Stimulated activated CD8-positive, alpha-beta memory T cell treated with anti-CD3 and anti-CD28 coated beads, Interleukin-15, amount 100 ng/mL, for 1 hour (primary cell): Measurements from ENCODE around the gene SCN1B.
A peak's percentile ranks its signal among the peaks of the same experiment; 100 is the strongest.
"Not testable (repeated sequence)": the region's sequence is repeated elsewhere in the genome, so short reads cannot be mapped to it uniquely, and the experiment has no call there.

Experiments used
- DNase-seq: peaks from one replicate; pipeline ENCODE4 v3.0.0-alpha.2; 2020; ENCODE audit warnings: low read depth

Gene SCN1B

DNA sequence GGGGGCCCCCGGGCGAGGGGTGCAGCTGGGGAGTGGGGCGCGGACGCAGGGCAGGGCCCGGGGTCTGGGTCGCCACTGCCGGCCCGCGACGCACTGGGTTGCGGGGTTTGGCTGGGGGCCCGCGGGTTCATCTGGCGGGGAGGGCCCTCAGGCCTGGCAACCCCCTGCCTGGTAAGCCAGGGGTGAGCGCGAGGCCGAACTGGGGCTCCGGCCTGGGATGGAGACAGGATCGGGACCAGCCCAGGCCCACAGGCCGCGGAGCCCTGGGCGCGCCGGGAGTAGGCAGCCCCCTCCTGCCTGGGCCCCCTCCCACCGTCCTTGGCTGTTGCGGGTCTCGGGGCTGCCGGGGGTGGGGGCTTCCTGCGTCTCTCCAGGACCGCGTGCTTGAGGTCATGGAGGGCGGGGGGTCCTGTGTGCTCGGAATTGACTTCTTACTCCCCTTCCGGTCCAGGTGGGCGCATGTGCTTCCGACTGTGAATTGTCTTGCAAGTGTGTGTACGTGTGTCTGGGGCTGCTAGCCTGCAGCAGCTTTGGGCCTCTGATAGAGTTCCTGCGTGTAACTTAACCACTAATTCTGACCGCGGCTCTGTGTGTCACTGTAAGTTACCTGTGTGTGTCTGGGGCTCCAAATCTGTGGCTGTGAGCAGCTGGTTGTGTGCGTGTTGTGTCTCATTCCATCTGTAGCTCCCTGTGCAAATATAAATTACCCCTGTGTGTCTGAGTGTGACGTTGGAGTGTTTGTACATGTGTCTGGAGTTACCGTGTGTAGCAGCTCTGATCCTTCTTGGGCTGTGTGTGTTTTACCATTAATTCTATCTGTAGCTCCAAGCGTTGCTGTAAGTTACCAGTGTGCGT is 29.4 kb upstream of the SCN1B start:
- DNase-seq = no peak

DNA sequence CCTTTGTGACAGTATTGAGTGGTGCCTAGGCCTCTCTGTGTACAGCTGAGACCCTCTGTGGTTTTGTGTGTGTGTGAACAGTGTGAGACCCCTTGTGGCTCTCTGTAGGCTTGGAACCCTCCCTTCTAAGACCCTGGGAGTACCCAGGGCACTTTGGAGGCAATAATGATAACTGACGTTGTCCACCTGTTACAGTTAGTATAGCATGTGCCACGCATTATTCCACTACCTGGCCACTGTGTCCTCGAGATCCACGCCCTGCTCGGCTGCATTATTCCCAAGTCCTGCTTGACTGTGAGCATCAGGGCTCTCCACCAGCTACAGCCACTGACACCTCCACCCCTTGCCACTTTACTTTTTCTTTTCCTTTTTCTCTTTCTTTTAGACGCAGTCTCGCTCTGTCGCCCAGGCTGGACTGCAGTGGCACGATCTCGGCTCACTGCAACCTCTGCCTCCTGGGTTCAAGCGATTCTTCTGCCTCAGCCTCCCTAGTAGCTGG is 28.2 kb upstream of the SCN1B start:
- no peak for DNase-seq

DNA sequence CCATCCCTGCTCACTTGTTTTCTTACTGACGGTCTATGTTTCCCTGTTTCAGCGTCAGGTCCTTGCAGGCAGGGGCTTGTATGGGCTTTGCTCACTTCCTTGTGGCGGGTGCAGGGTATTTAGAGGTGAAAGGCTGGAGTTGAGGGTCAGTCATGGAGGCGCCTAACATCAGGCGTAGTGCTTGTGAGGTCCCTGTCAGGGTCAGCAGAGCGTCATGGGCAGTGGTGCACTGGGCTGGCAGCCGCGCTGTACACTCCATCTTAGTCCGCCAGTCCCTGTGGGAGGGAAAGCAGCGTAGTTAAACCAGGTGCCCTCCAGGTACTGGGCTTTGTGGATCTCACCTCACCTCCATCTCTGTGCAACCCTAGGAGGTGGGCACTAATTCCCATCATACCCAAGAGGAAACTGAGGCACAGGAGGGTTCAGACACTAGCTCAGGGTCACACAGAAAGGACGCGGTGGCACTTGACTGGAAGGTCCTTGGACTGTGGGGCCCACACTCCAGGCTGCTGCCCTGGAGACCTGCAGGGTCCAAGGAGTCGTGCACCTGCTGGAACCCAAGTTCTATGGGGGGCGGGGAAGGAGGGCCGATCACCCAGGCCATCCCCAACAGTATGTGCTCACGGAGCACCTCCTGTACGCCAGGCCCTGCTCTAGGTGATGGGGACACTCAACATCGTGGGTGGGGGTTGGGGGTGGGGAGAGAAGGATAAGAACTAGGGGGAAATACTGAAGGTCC is 25.6 kb upstream of the SCN1B start:
- DNase-seq = no peak

DNA sequence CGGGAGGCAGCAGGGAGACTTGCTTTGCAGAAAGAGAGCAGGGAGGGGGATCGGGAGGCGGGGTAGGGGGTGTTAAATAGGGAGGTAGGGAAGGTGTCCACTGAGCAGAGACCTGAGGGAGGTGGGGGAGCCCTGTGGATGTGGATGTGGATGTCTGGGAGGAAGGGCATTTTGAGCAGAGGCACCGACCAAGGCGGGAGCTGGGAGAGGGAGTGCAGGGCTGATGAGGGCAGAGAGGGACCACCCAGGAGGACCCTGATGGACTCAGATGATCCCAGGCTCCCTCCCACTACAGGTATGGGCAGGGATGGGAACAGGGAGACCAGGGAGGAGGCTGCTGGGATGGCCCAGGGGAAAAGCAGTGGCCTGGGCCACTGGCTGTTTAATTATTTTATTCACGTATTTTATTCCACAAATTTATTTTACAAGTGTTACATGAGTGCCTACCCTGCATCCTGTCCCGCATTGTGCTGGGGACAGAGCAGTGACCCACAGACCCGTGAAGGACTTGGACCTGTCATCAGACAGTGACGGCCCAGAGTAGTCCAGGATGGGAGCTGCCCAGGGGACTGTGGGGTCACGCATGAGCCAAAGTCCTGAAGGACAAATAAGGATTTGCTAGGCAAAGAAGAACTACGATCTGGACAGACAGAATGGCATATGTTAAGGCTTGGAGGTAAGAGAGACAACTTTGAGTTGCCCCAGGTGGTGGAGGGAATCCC is 24.9 kb upstream of the SCN1B start:
- no peak for DNase-seq

DNA sequence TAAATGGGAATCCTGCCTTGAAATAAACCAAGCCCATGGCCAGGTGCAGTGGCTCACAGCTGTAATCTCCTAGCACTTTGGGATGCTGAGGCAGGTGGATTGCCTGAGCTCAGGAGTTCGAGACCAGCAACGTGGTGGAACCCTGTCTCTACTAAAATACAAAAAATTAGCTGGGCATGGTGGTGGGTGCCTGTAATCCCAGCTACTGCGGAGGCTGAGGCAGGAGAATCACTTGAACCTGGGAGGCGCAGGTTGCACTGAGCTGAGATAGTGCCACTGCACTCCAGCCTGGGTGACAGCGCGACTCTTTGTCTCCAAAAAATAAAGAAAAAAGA is 24.3 kb upstream of the SCN1B start:
- not testable (repeated sequence) for DNase-seq

DNA sequence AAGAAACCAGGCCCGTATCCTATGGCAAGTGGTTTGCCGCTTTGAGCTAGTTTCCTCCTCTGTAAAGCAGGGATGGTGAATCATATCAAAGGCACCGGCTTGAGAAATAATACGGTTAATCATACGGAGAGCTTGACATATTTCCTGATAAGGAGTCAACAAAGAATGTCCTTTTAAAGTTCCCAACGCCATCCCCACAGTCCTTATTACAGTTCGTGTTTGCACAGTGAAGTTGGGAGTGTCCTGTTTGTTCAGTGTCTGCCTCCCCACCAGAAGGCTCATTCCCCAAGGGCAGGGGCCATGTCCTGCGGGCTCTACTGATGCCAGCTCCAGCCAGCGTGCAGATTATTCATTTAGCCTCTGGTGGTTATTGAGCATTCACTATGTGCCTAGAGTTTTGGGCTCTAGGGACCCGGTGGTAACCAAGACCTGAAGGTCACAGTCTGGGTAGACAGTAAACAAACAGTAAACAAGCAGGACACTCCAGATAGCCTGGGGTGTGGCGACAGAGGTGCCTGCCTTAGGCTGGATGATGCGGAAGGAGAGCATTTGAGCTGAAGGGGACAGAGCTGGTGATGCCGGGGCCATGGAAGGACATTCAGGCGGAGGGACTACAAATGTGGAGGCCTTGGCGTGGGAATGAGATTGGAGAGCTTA is 23.8 kb upstream of the SCN1B start:
- no peak for DNase-seq

DNA sequence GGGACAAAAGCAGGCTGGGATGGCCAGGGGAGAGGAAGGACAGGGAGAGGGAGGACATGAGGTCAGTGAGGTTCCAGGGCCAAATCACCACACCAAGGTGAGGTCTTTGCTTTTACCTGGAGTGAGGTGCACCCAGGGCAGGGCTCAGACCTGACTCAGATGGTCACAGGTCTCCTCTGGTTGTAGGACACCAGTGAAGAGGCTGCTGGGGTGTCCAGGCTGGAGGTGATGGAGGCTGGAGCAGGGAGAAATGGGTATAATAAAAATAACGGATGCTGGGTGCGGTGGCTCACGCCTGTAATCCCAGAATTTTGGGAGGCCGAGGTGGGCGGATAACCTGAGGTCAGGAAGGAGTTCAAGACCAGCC is 23.3 kb upstream of the SCN1B start:
- no peak for DNase-seq

DNA sequence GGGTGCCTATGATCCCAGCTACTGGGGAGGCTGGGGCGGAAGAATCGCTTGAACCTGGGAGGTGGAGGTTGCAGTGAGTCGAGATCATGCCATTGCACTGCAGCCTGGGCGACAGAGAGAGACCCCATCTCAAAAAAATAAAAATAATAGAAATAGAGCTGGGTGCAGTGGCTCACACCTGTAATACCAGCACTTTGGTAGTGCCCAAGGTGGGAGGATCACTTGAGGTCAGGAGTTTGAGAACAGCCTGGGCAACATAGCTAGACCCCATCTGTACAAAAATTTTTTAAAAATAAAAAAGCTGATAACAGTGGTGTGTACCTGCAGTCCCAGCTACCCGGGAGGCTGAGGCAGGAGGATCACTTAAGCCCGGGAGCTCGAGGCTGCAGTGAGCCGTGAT is 22.8 kb upstream of the SCN1B start:
- not testable (repeated sequence) for DNase-seq

DNA sequence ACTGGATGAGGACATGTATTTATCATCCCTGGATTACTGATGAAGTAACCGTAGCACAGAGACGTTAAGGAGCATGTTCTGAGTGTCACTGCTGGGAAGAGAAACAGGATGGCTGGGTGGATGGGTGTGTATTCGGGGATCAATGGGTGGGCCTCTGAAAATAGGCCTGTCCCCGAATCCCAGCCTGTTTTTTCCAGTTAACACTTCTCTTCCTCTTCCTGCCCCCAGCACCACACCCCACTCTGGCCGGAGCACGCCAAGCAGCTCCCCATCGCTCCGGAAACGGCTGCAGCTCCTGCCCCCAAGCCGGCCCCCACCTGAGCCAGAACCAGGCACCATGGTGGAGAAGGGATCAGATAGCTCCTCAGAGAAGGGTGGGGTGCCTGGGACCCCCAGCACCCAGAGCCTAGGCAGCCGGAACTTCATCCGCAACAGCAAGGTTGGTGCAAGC is 21.4 kb upstream of the SCN1B start:
- no peak for DNase-seq

DNA sequence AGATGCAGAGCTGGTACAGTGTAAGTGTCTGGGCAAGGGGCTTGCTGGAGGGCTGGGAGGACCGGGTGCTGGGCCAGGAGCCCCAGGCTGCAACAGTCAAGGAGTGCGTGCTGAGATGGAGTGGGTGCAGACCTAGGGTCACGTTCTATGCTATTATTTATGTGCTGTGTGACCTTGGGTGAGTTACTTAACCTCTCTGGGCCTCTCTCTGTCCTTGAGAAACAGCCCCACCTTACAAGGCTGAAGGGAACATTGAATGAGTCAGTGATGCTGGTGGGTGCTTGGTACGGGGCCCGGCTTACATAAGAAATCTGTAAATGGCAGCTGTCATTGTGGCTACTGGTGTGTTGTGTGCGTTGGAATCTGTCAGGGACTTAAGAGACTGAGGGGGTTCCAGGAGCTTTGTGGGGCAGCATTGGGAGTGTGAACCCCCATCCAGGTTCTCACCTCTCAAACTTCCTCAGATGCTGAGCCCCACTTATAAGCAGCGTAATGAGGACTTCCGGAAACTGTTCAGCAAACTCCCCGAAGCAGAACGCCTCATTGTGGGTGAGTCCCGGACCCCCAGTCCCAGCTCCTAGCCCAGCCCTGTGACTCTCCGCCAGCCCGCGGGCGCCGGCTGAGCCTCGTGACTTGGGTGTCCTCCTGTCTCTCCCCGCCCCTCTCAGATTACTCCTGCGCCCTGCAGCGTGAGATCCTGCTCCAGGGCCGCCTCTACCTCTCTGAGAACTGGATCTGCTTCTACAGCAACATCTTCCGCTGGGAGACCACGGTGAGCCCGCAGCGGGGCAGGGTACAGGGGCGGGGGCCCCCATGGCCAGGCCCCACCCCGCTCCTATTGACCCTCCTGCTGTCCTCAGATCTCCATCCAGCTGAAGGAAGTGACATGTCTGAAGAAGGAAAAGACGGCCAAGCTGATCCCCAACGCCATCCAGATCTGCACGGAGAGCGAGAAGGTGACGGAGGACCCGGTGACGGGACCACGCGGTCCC is 20.6 kb upstream of the SCN1B start:
- no peak for DNase-seq

DNA sequence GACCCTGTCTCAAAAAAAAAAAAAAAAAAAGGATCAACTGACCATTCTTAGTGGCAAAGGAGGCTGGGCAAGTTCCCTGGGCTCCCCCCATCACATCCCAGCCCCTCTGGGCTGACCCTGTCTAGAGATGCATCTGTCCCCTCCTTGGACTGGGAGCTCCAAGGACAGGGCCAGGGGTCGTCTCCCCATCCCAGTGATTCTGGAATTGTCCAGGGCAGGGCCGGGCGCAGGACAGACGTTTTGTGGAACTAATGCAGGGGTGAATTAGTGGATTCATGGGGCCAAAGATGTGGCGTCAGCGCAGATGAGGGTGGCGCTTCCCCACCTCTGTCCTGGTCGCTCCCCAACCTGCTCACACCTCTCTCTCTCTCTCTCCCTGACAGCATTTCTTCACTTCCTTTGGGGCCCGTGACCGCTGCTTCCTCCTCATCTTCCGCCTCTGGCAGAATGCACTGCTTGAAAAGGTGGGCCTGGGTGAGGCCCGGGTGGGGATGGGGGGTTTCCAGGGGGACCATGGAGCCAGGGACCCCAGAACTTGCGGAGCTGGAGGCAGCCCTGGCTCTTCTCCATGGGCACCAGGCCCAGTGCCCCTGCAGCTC is 19.1 kb upstream of the SCN1B start:
- no peak for DNase-seq

DNA sequence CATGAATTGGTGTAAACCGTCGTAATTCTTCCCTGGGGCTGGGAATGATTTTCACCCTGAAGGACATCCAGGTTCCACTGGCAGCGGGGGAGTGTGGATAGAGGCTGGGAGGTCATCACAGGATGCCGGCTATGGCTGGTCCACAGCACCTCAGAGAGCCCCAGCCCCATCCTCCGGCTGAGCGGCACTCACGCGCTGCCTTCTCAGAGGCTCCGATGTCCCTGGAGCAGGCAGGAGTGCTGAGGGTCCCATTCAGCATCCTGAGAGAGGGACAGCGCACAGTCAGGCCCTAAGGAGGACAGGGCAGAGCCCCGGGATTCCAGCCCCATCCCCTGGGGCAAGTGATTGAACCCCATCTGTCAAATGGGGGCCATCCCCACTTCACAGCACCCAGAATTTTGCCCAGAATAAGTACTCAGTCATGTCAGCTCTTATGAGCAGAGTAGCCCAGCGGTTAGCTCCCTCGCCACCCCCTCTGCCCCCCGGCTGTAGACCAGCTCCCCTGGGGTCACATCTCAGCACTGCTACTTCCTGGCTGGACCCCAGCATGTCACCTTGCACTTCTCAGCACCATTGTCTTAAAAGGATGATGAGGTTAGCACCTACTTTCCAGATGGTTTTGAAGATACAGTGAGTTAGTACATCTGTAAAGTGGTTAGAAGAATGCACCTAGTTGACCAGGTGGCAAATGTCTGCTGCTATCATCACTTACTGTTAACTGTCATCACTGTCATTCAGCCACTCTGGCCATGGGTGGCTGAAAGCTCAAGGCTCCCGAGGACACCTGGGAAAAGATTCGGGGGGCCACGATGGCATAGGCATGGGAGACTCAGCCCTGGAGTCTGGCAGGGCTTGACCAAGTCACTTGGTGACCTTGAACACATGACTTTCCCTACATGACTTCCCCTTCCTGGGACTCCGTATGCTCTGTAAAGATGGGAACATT is 18.3 kb upstream of the SCN1B start:
- no peak for DNase-seq

DNA sequence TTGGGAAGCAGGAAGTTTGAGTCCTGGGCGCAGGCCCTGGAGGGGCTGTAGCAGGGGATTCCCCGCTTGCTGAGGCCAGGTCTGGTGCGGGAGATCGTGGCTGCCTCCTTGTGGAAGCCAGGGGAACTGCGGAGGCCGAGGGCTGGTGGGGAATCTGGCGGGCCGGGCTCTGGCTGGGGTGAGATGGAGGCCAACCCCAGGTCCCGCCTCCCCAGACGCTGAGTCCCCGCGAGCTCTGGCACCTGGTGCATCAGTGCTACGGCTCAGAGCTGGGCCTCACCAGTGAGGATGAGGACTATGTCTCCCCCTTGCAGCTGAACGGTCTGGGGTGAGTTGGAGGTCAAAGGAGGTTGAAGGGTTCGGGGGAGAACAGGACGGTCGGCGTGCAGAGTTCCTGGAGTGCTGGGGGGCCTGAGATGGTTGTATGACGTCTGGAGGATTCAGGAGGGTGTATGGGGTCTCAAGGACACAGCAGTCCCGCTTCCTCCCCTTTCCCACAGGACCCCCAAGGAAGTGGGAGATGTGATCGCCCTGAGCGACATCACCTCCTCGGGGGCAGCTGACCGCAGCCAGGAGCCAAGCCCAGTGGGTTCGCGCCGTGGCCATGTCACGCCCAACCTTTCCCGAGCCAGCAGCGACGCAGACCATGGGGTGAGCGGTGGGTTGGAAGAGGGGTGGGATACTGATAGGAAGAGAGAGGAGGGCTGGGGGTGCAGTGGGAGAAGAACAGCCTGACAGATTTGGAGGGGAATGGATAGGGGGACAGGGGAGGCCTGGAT is 17.0 kb upstream of the SCN1B start:
- DNase-seq = peak; percentile 68

DNA sequence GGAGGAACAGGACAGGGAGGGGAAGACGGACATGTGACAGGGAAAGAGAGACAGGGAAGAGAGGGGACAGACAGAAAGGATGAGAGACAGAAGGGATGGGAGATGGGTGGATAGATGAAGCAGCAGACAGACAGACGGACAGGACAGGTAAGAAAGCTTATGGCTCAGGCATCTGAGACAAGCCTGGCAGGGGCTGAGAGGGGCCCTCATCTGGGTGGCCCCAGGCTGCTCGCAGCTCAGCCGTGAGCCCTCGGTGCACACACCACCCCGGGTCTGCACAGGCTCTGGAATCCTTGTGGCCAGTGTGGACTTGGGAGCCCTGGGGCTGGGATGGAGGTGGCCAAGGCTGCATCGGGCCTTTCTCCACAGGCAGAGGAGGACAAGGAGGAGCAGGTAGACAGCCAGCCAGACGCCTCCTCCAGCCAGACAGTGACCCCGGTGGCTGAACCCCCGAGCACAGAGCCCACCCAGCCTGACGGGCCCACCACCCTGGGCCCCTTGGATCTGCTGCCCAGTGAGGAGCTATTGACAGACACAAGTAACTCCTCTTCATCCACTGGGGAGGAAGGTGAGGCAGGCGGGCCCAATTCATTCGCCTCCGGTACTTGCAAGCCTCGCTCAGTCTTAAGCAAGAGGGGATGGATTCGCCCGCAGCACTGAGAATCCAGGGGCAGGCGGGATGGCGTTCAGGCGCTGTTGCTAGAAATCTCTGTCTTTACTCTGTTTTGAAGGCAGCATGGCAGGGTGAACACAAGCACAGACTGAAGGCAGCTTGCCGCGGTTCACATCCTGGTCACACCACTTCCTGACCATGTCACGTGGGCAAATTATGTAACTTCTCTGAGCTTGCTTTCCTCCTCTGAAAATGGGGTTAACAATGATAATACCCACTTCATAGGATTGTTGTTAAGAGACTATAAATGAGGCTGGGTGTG is 16.2 kb upstream of the SCN1B start:
- DNase-seq = peak; percentile 20

DNA sequence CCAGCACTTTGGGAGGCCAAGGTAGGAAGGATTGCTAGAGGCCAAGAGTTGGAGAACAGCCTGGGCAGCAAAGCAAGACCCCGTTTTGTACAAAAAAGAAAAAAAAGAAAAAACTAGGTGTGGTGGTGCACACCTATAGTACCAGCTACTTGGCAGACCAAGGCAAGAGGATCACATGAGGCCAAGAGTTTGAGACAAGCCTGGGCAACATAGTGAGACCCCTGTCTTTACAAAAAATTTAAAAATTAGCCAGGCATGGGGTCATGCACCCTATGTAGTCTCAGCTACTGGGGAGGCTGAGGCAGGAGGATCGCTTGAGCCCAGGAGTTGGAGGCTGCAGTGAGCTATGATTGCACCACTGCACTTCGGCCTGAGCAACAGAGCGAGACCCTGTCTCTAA is 15.5 kb upstream of the SCN1B start:
- not testable (repeated sequence) for DNase-seq

DNA sequence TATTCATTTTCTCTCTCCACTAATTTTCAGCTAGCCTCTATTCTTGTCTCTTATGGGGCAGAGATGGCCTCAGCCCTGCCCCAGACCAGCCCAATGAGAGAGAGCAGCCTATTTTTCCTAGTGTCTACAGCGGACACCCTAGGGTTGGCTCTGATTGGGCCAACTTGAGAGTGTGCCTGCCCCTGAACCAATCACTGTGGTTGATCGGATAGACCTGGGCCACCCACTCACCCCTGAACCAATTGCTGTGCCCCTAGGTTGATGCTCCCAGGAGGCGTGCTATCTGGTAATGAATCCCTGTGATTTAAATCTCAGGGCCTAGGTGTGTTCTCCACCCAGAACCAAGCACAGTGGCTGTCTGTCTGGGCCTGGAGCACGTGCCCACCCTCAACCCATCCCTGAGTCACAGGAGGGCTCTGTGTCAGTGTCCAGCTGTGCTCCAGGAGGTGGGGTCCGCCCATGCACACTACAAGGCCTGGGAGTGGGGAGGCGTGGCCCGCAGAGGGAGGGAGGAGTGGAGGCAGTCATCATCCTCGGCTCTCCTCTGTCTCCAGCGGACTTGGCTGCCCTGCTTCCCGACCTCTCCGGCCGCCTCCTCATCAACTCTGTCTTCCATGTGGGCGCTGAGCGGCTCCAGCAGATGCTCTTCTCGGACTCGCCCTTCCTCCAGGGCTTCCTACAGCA is 14.9 kb upstream of the SCN1B start:
- DNase-seq = no peak

DNA sequence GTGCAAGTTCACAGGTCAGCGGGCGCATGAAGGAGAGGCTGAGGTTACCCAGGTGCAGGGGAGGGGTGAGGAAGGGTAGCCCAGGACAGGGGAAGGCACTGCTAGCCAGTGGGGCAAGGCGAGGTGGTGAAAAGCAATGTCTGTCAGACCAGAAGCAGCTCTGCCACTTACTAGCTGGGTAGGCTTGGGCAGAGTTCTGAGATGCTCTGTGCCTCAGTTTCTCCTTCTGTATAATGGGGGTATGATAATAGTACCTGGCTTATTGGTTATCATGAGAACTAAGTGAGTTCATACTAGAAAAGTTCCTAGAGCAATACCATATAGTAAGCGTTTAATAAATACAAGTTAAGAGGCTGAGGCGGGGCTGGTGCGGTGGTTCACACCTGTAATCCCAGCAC is 14.3 kb upstream of the SCN1B start:
- no peak for DNase-seq
